Uterus (tissue), 2 donors: ENCODE measurements around the gene CDH4.

Experiments used
- CTCF ChIP-seq, 4 experiments: fragments of 200-600 bp in 2 of 4; fragments of 450-650 bp in 2 of 4; sonication (generic) in 2 of 4; IDR thresholded peaks; one replicate each; pipeline ENCODE4 v1.5.1; 2016 to 2019; ENCODE audit warnings: antibody characterized with exemption in 4 of 4, mild to moderate bottlenecking in 2 of 4, moderate library complexity in 1 of 4
- POLR2A ChIP-seq, 2 donors: fragments of 450-650 bp; IDR thresholded peaks; one replicate each; pipeline ENCODE4 v1.6.1; 2016; ENCODE audit warnings: antibody characterized with exemption in 2 of 2, mild to moderate bottlenecking in 1 of 2, moderate library complexity in 1 of 2

GRCh38 chr20:61267241-61267640 lies 15.2 kb downstream of the CDH4 start:
- TF ChIP-seq CTCF (IDR thresholded peaks at IDR 0.05) (no peak), POLR2A (IDR thresholded peaks at IDR 0.05) (no peak)
